ENCODE measurements around the gene PRPH.
"Not testable (repeated sequence)": the region's sequence is repeated elsewhere in the genome, so short reads cannot be mapped to it uniquely, and the experiment has no call there.

Gene PRPH

DNA sequence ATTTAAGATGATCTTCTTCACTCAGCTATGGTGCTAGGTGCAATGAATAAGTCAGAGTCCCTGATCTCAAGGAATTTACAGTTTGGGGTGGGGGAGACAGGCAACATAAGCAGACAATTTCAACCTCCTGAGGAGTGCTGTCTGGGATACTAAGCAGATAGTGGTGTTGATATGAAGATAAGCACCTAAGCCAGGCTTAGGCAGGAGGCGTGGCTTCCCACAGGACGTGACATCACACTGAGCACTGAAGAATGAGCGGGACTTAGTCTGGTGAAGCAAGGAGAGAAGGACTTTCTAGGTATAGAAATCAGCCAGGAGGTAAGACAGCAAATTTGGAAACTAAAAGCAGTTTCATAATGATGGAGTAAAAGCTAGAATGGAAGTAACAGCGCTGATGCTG lies 6.8 kb downstream of the PRPH start:
- no peak for DNase-seq (ENCODE audit: low read depth)

DNA sequence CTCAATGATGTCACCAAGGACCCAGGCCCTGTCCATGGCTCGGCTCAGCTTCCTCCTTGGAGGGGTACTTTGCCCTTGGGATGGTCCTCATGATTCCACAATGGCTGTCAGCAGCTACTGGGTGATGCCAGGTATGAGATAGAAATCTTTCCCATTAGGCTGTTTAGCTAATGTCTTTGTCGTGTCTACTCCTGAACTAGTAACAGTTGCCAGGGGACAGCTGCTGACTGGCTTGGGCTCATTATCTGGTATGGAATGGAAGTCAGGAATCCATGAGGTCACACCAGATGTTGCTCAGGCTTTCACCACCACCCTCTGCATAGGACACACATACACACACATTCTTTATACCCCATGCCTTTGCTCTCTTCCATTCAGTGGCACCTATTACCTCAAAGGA lies 9.2 kb downstream of the PRPH start:
- DNase-seq (ENCODE audit: low read depth) = no peak

DNA sequence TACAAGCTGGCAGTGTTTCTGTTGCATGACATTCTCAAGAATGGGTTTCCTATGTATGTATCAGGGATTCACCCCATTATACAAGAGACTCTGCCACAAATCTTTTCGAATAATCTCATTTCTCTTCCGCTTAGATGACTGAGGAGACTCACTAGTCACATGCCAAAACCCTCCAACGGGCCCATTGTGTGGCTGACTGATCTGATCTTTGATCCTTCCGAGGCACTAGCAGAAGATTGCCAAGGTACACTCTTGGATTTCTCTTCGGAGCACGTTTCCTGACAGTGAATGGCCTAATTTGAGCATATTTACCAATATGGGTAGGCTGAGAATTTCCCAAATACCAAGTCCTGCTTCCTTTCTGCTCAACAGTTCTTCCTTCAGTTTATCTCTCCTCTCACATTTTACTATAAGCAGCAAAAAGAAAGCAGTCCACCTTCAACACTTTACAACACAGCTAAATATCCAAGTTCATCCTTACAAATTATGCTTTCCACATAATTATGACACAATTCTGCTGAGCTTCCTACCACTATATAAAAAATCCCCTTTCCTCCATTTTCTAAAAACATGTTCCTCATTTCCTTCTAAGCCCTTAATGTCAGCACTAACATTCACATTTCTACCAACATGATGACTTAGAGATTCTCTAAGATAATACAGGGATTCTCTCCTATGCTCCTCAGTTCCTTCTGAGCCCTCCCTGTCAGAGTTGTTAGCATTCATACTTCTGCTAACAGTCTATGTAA lies 11.0 kb downstream of the PRPH start:
- DNase-seq (ENCODE audit: low read depth) = no peak

DNA sequence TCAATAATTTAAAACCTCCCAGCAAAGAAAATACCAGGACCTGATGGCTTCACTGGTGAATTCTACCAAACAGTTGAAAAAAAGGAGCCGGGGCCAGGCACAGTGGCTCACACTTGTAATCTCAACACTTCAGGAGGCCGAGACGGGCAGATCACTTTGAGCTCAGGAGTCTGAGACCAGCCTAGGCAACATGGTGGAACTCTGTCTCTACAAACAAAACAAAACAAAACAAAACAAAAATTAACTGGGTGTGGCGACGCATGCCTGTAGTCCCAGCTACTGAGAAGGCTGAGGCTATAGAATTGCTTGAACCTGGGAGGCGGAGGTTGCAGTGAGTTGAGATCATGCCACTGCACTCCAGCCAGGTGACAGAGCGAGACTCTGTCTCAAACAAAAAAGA lies 14.4 kb downstream of the PRPH start:
- DNase-seq (ENCODE audit: low read depth) = no peak

DNA sequence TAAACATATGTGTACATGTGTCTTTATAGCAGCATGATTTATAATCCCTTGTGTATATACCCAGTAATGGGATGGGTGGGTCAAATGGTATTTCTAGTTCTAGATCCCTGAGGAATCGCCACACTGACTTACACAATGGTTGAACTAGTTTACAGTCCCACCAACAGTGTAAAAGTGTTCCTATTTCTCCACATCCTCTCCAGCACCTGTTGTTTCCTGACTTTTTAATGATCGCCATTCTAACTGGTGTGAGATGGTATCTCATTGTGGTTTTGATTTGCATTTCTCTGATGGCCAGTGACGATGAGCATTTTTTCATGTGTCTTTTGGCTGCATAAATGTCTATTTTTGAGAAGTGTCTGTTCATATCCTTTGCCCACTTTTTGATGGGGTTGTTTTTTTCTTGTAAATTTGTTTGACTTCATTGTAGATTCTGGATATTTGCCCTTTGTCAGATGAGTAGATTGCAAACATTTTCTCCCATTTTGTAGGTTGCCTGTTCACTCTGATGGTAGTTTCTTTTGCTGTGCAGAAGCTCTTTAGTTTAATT lies 15.6 kb downstream of the PRPH start:
- not testable (repeated sequence) for DNase-seq (ENCODE audit: low read depth)

DNA sequence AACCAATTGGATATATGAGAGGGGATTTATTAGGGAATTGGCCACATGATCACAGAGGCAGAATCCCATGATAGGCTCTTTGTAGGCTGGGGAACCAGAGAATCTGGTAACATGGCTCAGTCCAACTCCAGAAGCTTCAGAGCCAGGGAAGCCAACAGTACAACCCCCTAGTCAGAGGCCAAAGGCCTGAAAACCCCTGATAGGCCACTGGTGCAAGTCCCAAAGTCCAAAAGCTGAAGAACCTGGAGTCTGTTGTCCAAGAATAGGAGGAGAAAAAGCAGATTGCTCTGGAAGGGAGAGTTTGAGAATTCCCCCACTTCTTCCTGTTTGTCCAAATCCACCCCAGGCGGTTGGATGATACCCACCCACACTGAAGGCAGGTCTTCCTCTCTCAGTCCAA lies 19.9 kb downstream of the PRPH start:
- no peak for DNase-seq (ENCODE audit: low read depth)

DNA sequence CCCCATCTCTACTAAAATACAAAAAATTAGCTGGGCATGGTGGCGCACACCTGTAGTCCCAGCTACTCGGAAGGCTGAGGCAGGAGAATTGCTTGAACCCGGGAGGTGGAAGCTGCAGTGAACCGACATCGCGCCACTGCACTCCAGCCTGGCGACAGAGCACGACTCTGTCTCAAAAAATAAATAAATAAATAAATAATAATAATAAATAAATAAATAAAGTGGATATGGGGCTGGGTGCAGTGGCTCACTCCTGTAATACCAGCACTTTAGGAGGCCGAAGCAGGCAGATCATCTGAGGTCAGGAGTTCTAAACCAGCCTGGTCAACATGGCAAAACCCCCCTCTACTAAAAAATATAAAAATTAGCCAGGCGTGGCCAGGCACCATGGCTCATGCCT lies 22.2 kb downstream of the PRPH start:
- not testable (repeated sequence) for DNase-seq (ENCODE audit: low read depth)

DNA sequence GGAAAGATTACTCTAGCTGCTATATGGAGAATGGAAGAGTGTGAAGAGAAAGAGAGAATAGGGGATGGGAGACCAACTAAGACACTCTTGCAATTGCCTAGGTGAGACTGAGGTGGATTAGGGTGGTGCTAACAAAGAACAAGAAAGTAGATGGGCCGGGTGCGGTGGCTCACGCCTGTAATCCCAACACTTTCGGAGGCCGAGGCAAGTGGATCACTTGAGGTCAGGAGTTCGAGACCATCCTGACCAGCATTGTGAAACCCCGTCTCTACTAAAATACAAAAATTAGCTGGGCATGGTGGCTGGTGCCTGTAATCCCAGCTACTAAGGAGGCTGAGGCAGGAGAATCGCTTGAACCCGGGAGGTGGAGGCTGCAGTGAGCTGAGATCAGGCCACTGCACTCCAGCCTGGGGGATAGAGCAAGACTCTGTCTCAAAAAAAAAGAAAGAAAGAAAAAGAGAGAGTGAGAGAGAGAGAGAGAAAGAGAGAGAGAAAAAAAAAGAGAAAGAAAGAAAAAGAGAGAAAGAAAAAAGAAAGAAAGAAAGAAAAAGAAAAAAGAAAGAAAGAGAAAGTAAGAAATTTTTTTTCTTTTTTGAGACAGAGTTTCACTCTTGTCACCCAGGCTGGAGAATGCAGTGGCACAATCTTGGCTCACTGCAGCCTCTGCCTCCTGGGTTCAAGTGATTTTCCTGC lies 25.6 kb downstream of the PRPH start:
- not testable (repeated sequence) for DNase-seq (ENCODE audit: low read depth)

DNA sequence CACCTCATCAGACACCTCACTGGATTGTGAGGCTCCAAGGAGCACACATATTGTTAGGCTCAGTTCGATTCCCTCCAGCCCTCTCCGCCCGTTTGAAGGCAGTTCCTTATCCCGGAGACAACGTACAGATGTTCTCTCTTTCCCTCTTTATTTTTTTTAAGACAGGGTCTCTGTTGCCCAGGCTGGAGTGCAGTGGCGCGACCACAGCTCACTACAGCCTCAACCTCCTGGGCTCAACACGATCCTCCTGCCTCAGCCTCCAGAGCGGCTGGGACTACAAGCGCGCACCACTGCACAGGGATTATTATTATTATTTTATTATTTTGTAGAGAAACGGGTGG lies 27.4 kb downstream of the PRPH start:
- no peak for DNase-seq (ENCODE audit: low read depth)

DNA sequence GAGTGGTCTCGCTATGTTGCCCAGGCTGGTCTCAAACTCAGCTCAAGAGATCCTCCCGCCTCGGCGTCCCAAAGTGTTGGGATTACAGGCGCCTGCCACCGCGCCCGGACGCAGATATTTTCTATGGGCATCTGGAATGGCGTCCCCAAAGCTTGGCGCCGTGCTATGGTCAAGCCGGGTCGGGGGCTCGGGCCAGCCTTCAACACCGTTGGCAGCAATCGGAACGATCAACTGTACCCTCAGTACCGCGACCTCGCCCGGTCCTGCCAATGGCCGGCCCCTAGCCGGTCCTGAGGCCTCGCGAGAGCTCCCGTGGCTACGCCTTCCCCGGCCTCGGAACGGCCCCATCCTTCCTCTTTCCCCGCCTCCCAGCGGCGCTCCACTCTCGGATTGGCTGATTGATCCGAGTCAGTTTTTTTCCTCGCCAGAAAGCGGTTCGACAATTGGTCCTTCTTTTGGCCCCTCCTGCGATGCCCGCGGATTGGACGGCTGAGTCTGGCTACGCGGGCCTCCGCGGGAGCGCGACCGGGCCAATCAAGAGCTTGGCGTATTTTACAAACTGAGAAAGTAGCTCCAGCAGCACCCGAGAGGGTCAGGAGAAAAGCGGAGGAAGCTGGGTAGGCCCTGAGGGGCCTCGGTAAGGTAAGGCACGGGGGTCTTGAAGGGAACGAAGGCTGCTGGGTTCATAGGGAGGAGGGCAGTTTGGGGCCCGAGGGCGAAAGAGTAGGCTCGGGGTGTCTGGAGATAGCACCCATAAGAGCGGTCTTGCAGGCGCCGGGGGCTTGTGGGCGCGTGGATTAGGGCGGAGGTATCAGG lies 28.0 kb downstream of the PRPH start, which contains the start of gene TROAP:
Gene TROAP (plus strand): TSS at position 548 of the 816 bp plus-strand sequence. CDS start 354 bp downstream, outside the sequence.
- DNase-seq (ENCODE audit: low read depth) = peak; percentile 95

DNA sequence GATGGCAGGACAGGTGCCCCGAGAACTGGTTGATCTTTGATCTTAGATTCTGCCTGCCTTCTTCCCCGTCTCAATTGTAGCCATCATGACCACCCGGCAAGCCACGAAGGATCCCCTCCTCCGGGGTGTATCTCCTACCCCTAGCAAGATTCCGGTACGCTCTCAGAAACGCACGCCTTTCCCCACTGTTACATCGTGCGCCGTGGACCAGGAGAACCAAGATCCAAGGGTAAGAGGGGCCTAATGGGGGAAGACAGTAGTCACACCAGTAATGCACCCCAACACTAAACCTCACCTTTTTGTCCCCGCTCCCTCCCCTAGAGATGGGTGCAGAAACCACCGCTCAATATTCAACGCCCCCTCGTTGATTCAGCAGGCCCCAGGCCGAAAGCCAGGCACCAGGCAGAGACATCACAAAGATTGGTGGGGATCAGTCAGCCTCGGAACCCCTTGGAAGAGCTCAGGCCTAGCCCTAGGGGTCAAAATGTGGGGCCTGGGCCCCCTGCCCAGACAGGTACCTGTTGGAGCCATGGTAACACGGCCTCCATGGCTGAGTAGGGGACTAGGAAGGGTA lies 28.7 kb downstream of the PRPH start:
- DNase-seq (ENCODE audit: low read depth) = no peak

DNA sequence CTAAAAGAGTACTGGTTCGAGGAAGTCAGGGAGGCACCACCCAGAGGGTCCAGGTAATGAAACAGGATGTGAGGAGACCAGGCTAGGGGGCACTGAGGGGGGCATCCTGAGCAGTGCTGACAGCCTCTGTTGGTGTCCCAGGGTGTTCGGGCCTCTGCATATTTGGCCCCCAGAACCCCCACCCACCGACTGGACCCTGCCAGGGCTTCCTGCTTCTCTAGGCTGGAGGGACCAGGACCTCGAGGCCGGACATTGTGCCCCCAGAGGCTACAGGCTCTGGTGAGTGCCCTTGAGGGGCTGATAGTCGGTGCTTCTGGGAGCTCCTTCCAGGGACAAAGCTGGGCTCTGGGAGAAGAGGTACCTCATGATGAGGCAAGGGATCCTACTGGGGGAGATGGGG lies 30.7 kb downstream of the PRPH start:
- DNase-seq (ENCODE audit: low read depth) = no peak

DNA sequence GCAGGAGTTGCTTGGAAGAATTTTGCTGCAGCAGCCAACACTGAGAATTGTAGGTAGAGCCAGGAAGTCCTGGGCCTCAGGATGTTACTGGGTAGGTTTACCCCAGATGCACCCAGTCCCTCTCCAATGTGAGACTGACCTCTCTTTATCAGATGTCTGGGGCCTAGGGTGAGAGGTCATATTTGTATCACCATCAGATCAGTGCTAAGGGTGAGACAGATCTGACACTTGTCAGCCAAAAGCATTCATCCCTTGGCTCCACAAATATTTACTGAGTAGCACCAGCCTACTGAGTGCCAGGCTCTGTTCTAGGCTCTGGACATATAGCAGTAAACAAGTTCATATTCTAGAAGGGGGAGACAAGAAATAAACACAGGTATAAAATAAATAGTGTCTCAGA lies 32.4 kb downstream of the PRPH start:
- DNase-seq (ENCODE audit: low read depth) = no peak

DNA sequence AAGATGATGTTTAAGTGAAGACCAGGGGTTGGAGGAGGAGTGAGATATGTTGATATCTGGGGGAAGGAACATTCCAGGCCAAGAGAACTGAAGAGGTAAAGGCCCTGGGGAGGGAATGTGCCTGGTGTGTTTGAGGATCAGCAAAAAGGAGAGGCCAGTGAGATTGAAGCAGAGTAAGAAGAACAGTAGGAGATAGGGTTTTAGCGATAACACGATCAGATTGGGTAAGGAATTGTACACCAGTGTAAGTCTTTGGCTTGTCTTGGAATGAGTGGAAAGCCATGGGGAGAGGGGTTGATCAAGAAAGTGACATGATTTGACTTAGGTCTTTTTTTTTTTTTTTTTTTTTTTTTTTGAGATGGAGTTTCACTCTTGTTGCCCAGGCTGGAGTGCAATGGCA lies 32.9 kb downstream of the PRPH start:
- DNase-seq (ENCODE audit: low read depth) = no peak

DNA sequence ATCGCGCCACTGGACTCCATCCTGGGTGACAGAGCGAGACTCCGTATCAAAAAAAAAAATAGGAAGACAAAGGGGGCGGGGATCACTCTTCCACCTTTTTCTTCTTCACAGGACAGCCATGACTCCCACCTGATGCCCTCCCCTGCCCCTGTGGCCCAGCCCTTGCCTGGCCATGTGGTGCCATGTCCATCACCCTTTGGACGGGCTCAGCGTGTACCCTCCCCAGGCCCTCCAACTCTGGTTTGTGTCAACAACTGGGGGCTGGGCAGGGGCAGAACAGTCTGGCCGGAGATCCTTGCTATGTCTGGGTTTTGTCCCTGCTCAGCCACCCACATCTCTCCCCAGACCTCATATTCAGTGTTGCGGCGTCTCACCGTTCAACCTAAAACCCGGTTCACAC lies 33.9 kb downstream of the PRPH start:
- DNase-seq (ENCODE audit: low read depth) = no peak

DNA sequence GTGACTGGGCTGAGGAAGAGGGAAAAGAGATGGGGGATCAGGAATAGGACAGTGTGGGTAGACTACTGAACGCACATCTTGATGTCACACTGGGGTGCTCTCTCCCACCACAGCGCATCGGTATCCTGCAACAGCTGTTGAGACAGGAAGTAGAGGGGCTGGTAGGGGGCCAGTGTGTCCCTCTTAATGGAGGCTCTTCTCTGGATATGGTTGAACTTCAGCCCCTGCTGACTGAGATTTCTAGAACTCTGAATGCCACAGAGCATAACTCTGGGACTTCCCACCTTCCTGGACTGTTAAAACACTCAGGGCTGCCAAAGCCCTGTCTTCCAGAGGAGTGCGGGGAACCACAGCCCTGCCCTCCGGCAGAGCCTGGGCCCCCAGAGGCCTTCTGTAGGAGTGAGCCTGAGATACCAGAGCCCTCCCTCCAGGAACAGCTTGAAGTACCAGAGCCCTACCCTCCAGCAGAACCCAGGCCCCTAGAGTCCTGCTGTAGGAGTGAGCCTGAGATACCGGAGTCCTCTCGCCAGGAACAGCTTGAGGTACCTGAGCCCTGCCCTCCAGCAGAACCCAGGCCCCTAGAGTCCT lies 35.2 kb downstream of the PRPH start:
- no peak for DNase-seq (ENCODE audit: low read depth)

DNA sequence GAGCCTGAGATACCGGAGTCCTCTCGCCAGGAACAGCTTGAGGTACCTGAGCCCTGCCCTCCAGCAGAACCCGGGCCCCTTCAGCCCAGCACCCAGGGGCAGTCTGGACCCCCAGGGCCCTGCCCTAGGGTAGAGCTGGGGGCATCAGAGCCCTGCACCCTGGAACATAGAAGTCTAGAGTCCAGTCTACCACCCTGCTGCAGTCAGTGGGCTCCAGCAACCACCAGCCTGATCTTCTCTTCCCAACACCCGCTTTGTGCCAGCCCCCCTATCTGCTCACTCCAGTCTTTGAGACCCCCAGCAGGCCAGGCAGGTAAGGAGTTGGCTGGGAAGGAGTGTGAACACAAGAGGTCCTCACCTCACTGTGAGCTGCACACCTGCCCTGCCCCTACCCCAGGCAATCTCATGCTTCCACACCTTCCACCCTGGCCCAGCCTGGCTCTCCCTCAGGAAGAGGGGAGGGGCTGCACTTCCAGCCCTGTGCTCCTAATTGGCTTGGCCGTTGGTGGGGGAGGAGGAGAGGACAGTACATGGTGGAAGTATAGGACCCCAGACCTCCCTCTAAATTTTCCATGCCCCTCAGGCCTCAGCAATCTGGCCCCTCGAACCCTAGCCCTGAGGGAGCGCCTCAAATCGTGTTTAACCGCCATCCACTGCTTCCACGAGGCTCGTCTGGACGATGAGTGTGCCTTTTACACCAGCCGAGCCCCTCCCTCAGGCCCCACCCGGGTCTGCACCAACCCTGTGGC lies 35.9 kb downstream of the PRPH start:
- DNase-seq (ENCODE audit: low read depth) = no peak

DNA sequence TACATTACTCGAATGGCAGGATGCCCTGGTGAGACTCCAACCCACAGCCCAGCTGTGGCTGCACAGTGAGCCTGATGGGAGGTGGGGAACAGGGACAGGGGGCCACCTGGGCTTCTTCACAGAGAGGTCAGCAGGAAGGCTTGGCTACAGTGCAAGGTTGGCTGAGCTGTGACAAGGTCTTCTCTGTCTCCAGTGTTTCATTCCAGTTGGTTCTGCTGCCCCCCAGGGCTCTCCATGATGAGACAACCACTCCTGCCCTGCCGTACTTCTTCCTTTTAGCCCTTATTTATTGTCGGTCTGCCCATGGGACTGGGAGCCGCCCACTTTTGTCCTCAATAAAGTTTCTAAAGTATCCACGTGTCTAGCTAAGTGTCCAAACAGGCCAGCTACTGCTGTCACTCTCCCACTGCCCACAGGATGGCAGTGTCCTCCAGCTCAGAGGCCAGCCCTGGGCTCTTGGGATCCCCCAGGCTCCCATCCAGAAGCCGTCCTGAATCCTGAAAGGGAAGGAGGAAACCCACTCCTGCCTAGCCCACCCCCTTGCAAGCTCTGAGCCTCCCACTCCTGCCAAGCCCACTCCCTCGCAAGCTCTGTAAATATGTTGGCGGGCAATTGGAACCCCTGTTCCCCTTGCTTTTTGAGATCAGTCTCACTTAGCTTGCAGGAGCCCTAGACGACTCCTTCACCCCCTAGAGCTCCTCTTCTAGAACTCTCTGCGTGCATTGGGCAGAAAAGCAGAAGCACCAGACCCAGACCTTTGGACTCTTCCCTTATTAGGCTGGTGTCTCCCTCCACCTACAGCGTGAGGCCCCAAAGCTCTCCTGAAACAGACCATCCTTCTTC lies 36.7 kb downstream of the PRPH start:
- no peak for DNase-seq (ENCODE audit: low read depth)

DNA sequence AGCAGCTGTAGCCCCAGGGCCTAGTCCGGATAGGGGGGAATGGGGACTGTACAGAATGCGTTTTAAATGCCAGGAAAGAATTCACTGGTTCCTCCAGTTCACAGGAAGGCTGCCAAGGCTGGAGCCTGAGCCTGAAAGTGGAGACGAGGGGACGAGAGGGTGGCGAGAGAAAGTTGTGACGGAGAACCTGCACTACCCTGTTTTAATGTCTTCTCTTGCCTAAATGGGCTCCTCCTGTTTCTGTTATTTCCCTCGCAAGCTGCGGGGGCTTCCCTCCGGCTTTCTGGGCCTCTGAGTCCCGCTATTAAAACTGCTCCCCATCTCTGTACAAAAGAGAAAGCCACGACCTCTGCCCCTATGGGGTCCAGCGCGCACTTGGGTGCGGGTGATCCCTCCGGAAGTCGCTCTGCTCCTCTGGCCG lies 37.5 kb downstream of the PRPH start:
- no peak for DNase-seq (ENCODE audit: low read depth)

DNA sequence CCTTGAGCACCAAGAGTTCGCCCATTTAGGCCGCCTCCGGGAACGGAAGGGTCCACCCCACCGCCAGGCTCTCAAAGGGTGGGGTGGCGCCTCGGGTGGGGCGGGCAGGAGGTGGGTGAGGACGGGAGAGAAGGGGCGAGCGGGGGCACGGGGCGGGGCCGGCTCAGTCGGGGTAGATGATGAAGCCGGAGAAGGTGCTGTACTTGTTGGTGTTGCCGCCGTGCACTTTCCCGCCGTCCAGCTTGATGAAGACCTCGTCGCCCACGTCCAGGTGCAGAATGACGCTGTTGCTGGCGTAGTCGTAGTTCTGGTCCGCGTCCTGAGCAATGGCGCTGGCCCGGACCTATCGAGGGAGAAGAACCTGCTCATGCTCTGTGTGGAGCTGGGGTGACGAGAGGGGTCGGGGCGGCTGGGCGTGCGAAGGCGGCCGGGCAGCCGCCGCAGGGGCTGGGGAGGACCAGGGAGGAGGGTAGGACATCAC lies 38.0 kb downstream of the PRPH start:
- DNase-seq (ENCODE audit: low read depth) = no peak

Data from CMK (cell line).